ENCODE results near the gene KSR1. TPM values are rescaled to one million over a fixed set of nuclear protein-coding genes. Genes with fewer than 3 reads are reported as not detected.

The KSR1 gene
- total and polyA plus RNA-seq, 10 of the 15 experiments (the other 5 are each of a cell fraction or from before 2014, with no cell fraction given), result 0.97 to 66.6 (median 22.9) TPM

GRCh38 chr17:27525836-27526603 lies 69.8 kb downstream of the KSR1 start:
- Histone ChIP-seq H2AFZ (ENCODE audit: control insufficient read depth, low read depth, low read length) (no peak overlapping the region), H3K9ac (ENCODE audit: control insufficient read depth, insufficient read depth, low read length) (no peak overlapping the region), H3K9me3 (replicated peaks; ENCODE audit: control insufficient read depth, insufficient read depth, low read length) (no peaks in the 10 kb centered on the region), H3K36me3 (ENCODE audit: control insufficient read depth in 2 of 2, insufficient read depth in 2 of 2, low read length in 1 of 2) (peaks cover 0 to 3% of the 10 kb centered on the region in 2 experiments; a peak in 1 of 4 replicates), H3K79me2 (ENCODE audit: control insufficient read depth, insufficient read depth, low read length) (peaks cover 48% of the 10 kb centered on the region), H4K20me1 (ENCODE audit: control insufficient read depth, insufficient read depth) (0 out of 2 replicates have a peak, but pooled peaks cover 2% of the 10 kb centered on the region), H3K4me1 (ENCODE audit: control insufficient read depth, insufficient read depth, low read length) (peaks cover 18% of the 10 kb centered on the region), H3K4me2 (ENCODE audit: control insufficient read depth, insufficient read depth) (peak overlapping the region; percentile 68), H3K27me3 (replicated peaks in 1 of 2; ENCODE audit: control insufficient read depth in 2 of 2, insufficient read depth in 2 of 2, low read length in 1 of 2) (no peaks in the 10 kb centered on the region), H3K27ac (ENCODE audit: control insufficient read depth, insufficient read depth) (no peak overlapping the region), H3K4me3 (no peak overlapping the region)
- WGBS (ENCODE audit: insufficient coverage, insufficient replicate concordance, low lambda C conversion rate, missing lambda C conversion rate), result 94% methylated on average over 6 of the region's 6 CpGs
- FAIRE-seq, result no peak
- ChIA-PET SMC1A (ENCODE audit: uncharacterized antibody, unreplicated experiment) (interaction anchor here (0.9 to 5.0 kb wide), 9 partner anchors 9 to 74 kb away, joined by 3 to 27 read pairs (median 4); no protein-coding TSS in a partner anchor), RAD21 (ENCODE audit: unreplicated experiment) (interaction anchor here (0.9 to 3.9 kb wide), 5 partner anchors 19 to 73 kb away, joined by 3 to 25 read pairs (median 3); partner anchors contain the start of gene KSR1), POLR2A (interaction anchor here (1.1 kb wide), 1 partner anchor 20 kb away, joined by 4 read pairs; no protein-coding TSS in a partner anchor), CTCF (interaction anchor here (0.9 to 1.2 kb wide), 3 partner anchors 14 to 74 kb away, joined by 3 read pairs; no protein-coding TSS in a partner anchor)
- intact Hi-C loops (cut with micrococcal nuclease; ENCODE audit: unreplicated experiment) (no loop called here), in situ Hi-C loops (cut with MboI) (no loop called here)
- DNase-seq (ENCODE audit: low read depth, low spot score), result no peak
- ATAC-seq, result no peak
- BruUV-seq (replicated peaks), result no TSS peak
- no peak for TF ChIP-seq RBBP5 (conservative IDR thresholded peaks at IDR 0.05)
- TF ChIP-seq SP1 (IDR thresholded peaks at IDR 0.05; ENCODE audit: low read depth, low read length), result no peak
- no peak for TF ChIP-seq ZNF207 (IDR thresholded peaks at IDR 0.05; ENCODE audit: borderline replicate concordance)
- TF ChIP-seq CBX3 (IDR thresholded peaks at IDR 0.05; ENCODE audit: borderline replicate concordance, low read depth), result no peak

GRCh38 chr17:27526604-27527002 lies 70.4 kb downstream of the KSR1 start:
- in situ Hi-C loops (cut with MboI) (no loop called here), intact Hi-C loops (cut with micrococcal nuclease; ENCODE audit: unreplicated experiment) (no loop called here)
- CTCF ChIA-PET, result interaction anchor here (0.8 to 1.2 kb wide), 6 partner anchors 14 to 73 kb away, joined by 3 read pairs; no protein-coding TSS in a partner anchor
- 0% methylated on average over 9 of the region's 9 CpGs for WGBS (ENCODE audit: insufficient coverage, insufficient replicate concordance, low lambda C conversion rate, missing lambda C conversion rate)
- H3K4me1 ChIP-seq (ENCODE audit: control insufficient read depth, insufficient read depth, low read length), result peaks cover 19% of the 10 kb centered on the region
- H3K79me2 ChIP-seq (ENCODE audit: control insufficient read depth, insufficient read depth, low read length), result peaks cover 49% of the 10 kb centered on the region
- no peak for DNase-seq (ENCODE audit: low read depth, low spot score)
- H3K9ac ChIP-seq (ENCODE audit: control insufficient read depth, insufficient read depth, low read length), result no peak overlapping the region
- H3K9me3 ChIP-seq (replicated peaks; ENCODE audit: control insufficient read depth, insufficient read depth, low read length), result no peaks in the 10 kb centered on the region
- H3K27ac ChIP-seq (ENCODE audit: control insufficient read depth, insufficient read depth), result no peak overlapping the region
- peak; percentile 66 for FAIRE-seq
- H3K4me3 ChIP-seq, result no peak overlapping the region
- BruUV-seq (replicated peaks), result no TSS peak
- peak; percentile 84 for ATAC-seq
- peaks cover 0 to 3% of the 10 kb centered on the region in 2 experiments; a peak in 1 of 4 replicates for H3K36me3 ChIP-seq (ENCODE audit: control insufficient read depth in 2 of 2, insufficient read depth in 2 of 2, low read length in 1 of 2)
- H4K20me1 ChIP-seq (ENCODE audit: control insufficient read depth, insufficient read depth), result 0 out of 2 replicates have a peak, but pooled peaks cover 2% of the 10 kb centered on the region
- RAD21 ChIA-PET (ENCODE audit: unreplicated experiment), result interaction anchor here (0.9 to 3.9 kb wide), 5 partner anchors 19 to 73 kb away, joined by 3 to 25 read pairs (median 4); no protein-coding TSS in a partner anchor
- H3K4me2 ChIP-seq (ENCODE audit: control insufficient read depth, insufficient read depth), result peak overlapping the region; percentile 68
- no peak overlapping the region for H2AFZ ChIP-seq (ENCODE audit: control insufficient read depth, low read depth, low read length)
- no peaks in the 10 kb centered on the region for H3K27me3 ChIP-seq (replicated peaks in 1 of 2; ENCODE audit: control insufficient read depth in 2 of 2, insufficient read depth in 2 of 2, low read length in 1 of 2)
- POLR2A ChIA-PET, result interaction anchor here (1.1 kb wide), 1 partner anchor 19 kb away, joined by 4 read pairs; no protein-coding TSS in a partner anchor
- SMC1A ChIA-PET (ENCODE audit: uncharacterized antibody, unreplicated experiment), result interaction anchor here (0.6 to 5.0 kb wide), 8 partner anchors 9 to 73 kb away, joined by 3 to 27 read pairs (median 4); no protein-coding TSS in a partner anchor
- TF ChIP-seq IKZF2 (IDR thresholded peaks at IDR 0.05), result no peak
- no peak for TF ChIP-seq FOXK2 (IDR thresholded peaks at IDR 0.05)
- 0 out of 2 replicates have a peak, but pooled peaks have one; percentile 23 for TF ChIP-seq ZNF687 (IDR thresholded peaks at IDR 0.05)
- TF ChIP-seq CREB1 (IDR thresholded peaks at IDR 0.05; ENCODE audit: low read depth), result peak; percentile 58; the same call in 1 of the 2 replicates

Data from GM12878 (cell line).